HG03103 (cell line): ENCODE results near the gene CSNK1G2.

Experiments
- ATAC-seq: cut with Tn5 transposase; IDR thresholded peaks from one replicate; pipeline ENCODE4 v1.9.1; 2021; ENCODE audit warnings: low read depth; ENCODE audit not compliant: unreplicated experiment

The CSNK1G2 gene

DNA sequence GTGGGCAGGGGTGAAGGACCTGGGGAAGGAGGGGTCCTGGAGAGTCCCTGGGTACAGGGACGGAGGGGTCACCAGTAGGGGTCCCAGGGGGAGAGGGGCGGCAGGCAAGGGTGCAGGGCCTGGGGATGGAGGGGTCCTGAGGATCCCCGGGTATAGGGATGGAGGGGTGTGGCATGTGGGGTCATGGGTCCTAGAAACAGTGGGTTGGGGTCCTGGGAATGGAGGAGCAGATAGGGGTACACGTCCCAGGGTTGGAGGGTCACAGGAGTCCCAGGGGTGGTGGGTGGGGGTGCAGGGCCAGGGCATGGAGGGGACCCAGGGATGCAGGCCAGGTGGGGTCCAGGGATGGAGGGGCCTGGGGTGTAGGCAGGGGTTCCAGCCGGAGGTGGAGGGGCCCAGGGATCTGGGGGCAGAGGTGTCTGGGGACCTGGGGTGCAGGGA lies 73.2 kb downstream of the CSNK1G2 start:
- no peak for ATAC-seq

DNA sequence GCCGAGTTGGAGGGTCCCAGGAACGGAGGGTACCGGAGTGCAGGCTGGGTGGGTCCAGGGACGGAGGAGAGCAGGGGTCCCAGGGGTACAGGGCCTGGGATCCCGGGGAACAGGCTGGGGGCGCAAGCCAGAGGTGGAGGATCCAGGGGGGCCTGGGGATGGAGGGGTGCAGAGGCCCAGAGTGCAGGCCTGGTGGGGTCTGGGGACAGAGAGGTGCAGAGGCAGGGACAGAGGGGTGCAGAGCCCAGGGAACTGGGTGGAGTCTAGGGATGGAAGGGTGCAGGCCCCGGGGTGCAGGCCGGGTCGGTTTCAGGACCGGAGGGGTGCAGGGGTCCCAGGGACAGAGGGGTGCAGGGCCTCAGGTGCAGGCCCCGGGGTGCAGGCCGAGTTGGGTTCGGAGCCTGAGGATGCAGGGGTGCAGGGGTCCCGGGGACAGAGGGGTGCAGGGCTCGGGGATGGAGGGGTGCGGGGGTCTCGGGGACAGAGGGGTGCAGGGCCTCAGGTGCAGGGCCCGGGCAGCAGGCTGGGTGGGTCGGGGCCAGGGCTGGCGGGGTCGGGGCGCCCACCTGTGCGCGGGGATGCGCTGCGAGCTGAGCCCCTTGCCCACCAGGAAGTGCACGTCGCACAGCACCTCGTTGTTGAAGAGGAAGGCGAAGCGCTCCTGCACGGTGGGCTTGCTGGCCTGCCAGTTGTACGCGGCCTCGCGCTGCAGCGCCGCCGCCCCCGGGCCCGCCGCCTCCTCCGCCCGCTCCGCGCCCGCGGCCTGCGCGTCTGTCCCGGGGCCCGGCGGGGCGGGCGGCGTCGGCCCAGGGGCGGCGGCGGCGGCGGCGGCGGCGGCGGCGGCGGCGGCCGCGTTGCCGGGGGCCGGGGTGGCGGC lies 74.0 kb downstream of the CSNK1G2 start:
- ATAC-seq: no peak

DNA sequence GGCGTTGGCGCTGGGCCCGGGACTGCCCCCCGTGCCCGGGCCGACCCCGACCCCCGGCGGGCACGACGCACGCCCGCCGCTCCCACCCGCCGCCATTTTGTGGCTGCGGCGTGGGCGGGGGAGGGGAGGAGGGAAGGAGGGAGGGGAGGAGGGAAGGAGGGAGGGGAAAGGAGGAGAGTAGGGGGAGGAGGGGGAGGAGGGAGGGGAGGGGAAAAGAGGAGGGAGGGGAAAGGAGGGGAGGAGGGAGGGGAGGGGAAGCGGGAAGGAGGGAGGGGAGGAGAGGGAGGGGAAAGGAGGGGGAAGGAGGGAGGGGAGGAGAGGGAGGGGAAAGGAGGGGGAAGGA lies 74.6 kb downstream of the CSNK1G2 start, which contains the start of gene BTBD2:
BTBD2 (minus strand) TSS at position 107 of the 343 bp plus-strand sequence; CDS start at position 96, 11 bp downstream.
- ATAC-seq: no peak

DNA sequence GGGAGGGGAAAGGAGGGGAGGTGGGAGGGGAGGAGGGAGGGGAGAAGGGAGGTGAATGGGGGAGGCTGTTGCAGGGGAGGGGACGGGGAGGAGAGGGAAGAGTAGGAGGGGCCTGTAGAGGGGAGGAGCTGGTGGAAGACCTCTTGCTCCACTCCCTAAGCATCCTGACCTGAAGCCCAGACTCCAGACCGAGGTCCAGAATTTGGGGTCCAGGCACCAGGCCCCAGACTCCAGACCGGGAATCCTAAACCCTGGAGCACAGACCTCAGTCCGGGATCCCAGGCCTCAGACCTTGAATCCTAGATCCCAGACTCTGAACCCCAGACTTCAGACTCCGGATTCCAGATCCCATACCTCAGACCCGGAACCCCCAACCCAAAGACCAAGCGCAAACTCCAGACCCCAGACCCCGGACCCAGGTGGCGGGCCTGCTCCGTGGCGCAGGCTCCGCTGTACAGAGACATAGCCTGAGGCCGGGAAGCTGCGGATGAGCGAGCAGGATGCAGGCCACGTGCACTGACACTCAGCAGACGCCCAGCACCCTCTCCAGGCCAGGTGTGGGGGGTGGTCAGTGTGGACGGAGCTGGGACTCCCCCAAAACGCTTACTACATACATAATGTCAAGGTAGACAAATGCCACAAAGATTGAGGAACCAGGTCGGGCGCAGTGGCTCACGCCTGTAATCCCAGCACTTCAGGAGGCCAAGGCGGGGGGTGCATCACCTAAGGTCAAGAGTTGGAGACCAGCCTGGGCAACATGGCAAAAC lies 75.3 kb downstream of the CSNK1G2 start:
- no peak for ATAC-seq

DNA sequence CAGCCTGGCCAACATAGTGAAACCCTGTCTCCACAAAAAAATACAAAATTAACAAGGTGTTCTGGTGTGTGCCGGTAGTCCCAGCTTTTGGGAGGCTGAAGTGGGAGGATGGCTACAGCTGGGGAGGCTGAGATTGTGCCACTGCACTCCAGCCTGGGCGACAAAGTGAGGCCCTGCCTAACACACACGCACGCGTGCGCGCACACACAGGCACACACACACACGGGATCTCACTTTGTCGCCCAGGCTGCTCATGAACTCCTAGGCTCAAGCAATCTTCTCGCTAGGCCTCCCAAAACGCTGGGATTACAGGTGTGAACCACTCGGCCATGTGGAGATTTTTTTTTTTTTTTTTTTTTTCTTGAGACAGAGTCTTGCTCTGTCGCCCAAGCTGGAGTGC lies 77.8 kb downstream of the CSNK1G2 start:
- ATAC-seq: no peak

DNA sequence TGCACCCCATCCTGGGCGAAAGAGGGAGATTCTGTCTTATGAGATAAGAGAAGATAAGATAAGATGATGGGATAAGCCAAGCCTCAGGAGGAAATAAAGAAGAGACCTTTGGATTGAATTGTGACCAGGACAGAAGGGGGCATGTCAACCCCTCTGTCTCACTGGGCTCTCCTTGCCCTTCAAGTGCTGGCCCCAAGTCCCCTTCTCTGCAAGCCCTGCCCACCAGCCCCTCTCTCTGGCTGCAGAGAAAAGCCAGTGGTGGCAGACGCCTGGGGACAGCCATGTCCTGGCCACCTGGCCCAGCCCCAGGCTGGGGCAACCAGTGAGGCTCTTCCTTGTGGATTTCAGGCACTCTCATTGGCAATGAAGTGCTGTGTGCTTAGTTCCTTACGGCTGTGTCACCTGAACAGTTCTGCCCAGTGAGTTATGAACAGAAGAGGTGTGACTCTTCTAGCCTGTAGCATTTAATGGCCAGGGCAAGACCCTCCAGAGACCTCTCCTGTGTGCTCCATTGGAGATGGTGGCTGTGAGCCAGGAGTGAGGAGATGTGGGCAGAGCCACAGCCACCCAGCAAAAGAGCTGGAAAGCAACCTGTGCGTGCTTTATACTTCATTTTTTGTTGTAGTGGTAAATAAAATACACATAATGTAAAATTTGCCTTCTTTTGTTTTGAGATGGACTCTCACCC lies 80.6 kb downstream of the CSNK1G2 start:
- ATAC-seq: no peak

DNA sequence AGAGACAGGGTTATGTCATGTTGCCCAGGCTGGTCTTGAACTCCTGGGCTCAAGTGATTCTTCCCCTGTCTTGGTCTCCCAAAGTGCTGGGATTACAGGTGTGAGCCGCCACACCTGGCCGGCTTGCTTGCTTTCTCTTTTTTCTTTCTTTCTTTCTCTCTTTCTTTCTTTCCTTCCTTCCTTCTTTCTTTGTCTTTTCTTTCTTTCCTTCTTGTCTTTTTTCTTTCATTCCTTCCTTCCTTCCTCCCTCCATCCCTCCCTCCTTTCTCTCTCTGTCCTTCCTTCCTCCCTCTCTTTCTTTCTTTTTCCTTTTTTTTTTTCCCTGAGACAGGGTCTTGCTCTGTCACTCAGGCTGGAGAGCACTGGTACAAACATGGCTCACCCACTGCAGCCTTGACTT lies 81.3 kb downstream of the CSNK1G2 start:
- ATAC-seq: no peak

DNA sequence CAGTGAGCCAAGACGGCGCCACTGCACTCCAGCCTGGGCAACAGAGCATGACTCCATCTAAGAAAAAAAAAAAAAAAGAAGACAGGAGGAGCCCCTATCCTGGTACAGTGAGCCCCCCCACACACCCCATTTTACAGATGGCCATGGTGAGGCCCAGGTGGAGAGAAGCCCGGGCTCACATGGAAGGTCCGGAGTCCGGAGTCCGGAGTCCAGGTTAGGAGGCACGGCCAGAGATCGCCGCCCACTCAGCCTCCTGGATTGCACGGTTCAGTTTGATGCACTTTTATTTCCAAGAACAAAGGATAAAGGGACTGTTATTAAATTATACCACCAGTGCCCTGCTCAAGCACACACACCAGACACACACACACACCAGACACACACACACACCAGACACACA lies 85.8 kb downstream of the CSNK1G2 start:
- ATAC-seq: no peak

DNA sequence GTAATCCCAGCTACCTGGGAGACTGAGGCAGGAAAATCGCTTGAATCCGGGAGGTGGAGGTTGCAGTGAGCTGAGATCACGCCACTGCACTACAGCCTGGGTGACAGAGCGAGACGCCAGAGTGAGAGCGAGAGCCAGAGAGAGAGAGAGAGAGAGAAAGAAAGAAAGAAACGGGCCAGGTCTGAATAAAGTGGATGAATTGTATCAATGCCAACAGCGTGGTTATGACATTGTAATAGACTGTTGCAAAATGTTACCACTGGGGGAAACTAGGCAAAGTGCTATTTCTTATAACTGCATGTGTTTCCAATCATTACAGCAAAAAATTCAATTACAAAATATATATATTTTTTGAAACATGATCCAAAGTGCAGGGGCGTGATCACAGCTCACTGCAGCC lies 86.4 kb downstream of the CSNK1G2 start:
- no peak for ATAC-seq
